ENCODE results near the gene PRPSAP1.

PRPSAP1 gene

GRCh38 chr17:76386966-76387765 lies 33.5 kb upstream of the PRPSAP1 start:
- peaks cover 0 to 2% of the 10 kb centered on the region in 2 donors for H3K9me3 ChIP-seq (replicated peaks in 1 of 2; ENCODE audit: control insufficient read depth in 2 of 2, insufficient read depth in 1 of 2, low read depth in 1 of 2, low read length in 2 of 2)
- no peak overlapping the region for H3K4me2 ChIP-seq (ENCODE audit: insufficient read depth, low read length, poor library complexity, severe bottlenecking)
- no peak overlapping the region for H3K14ac ChIP-seq (ENCODE audit: low read length)
- DNase-seq (ENCODE audit: low spot score): no peak
- H3K4ac ChIP-seq (ENCODE audit: low read length): peak overlapping the region; percentile 19
- no peak overlapping the region for H2BK120ac ChIP-seq (ENCODE audit: low read depth, low read length)
- H2BK12ac ChIP-seq (ENCODE audit: low read length): no peak overlapping the region
- H3K4me1 ChIP-seq (ENCODE audit: control insufficient read depth in 2 of 2, insufficient read depth in 1 of 2, low read depth in 1 of 2, low read length in 2 of 2): peaks cover 0 to 17% of the 10 kb centered on the region in 2 donors
- peak overlapping the region; percentile 83 for H2BK15ac ChIP-seq (ENCODE audit: low read length)
- H3K4me3 ChIP-seq (ENCODE audit: low read length in 2 of 2): peak overlapping the region in 1 of 2 donors; percentile 51
- no peak overlapping the region for H2BK5ac ChIP-seq (ENCODE audit: low read length)
- H3K79me1 ChIP-seq (ENCODE audit: low read depth, low read length): peaks cover 5% of the 10 kb centered on the region
- H2AFZ ChIP-seq (ENCODE audit: low read length): no peak overlapping the region
- H3K9ac ChIP-seq (ENCODE audit: low read depth, low read length, poor library complexity): peak overlapping the region; percentile 7
- no peak overlapping the region for H2AK5ac ChIP-seq (ENCODE audit: low read depth, low read length)
- H3K18ac ChIP-seq (ENCODE audit: low read length): no peak overlapping the region
- no peak overlapping the region for H4K91ac ChIP-seq (ENCODE audit: low read depth, low read length, poor library complexity)
- no CpG with 5 or more reads among the region's 31 CpGs for WGBS, 2 donors (ENCODE audit: extremely low coverage in 2 of 2, insufficient read length in 2 of 2, insufficient replicate concordance in 1 of 2)
- no peak overlapping the region for H3K27ac ChIP-seq (replicated peaks; ENCODE audit: low read length)
- H3K23ac ChIP-seq (ENCODE audit: low read depth, low read length, poor library complexity): peak overlapping the region; percentile 62
- H4K8ac ChIP-seq (ENCODE audit: low read depth, low read length): no peak overlapping the region
- H3K27me3 ChIP-seq (ENCODE audit: control insufficient read depth in 3 of 3, insufficient read depth in 3 of 3, low read depth in 1 of 3, low read length in 3 of 3): peaks cover 2 to 10% (median 6%) of the 10 kb centered on the region in 3 experiments
- H3K36me3 ChIP-seq (replicated peaks in 1 of 2; ENCODE audit: control insufficient read depth in 2 of 2, insufficient read depth in 2 of 2, low read length in 2 of 2): peaks cover 19 to 47% of the 10 kb centered on the region in 2 donors

GRCh38 chr17:76385892-76386786 lies 32.4 kb upstream of the PRPSAP1 start:
- peak overlapping the region in 1 of 2 donors; percentile 88 for H3K4me3 ChIP-seq (ENCODE audit: low read length in 2 of 2)

GRCh38 chr17:76384987-76385891 lies 31.5 kb upstream of the PRPSAP1 start:
- DNase-seq (ENCODE audit: low spot score): peak; percentile 43
- H2AK5ac ChIP-seq (ENCODE audit: low read depth, low read length): peak overlapping the region; percentile 88
- peaks cover 10 to 30% of the 10 kb centered on the region in 2 donors for H3K4me1 ChIP-seq (ENCODE audit: control insufficient read depth in 2 of 2, insufficient read depth in 1 of 2, low read depth in 1 of 2, low read length in 2 of 2)
- H3K4me3 ChIP-seq (ENCODE audit: low read length in 2 of 2): peak overlapping the region; percentile 78 to 88
- peak overlapping the region; percentile 93 for H3K23ac ChIP-seq (ENCODE audit: low read depth, low read length, poor library complexity)
- H2BK12ac ChIP-seq (ENCODE audit: low read length): peak overlapping the region; percentile 94
- peak overlapping the region; percentile 84 for H3K18ac ChIP-seq (ENCODE audit: low read length)
- no peak overlapping the region for H3K4ac ChIP-seq (ENCODE audit: low read length)
- H3K27me3 ChIP-seq (ENCODE audit: control insufficient read depth in 3 of 3, insufficient read depth in 3 of 3, low read depth in 1 of 3, low read length in 3 of 3): peaks cover 2 to 10% (median 6%) of the 10 kb centered on the region in 3 experiments
- H3K27ac ChIP-seq (replicated peaks; ENCODE audit: low read length): no peak overlapping the region
- H2AFZ ChIP-seq (ENCODE audit: low read length): peak overlapping the region; percentile 98
- H2BK15ac ChIP-seq (ENCODE audit: low read length): peak overlapping the region; percentile 98
- peak overlapping the region; percentile 99 for H3K4me2 ChIP-seq (ENCODE audit: insufficient read depth, low read length, poor library complexity, severe bottlenecking)
- peak overlapping the region; percentile 87 for H3K9ac ChIP-seq (ENCODE audit: low read depth, low read length, poor library complexity)
- no peak overlapping the region for H4K91ac ChIP-seq (ENCODE audit: low read depth, low read length, poor library complexity)
- peak overlapping the region; percentile 88 for H2BK5ac ChIP-seq (ENCODE audit: low read length)
- no peak overlapping the region for H4K8ac ChIP-seq (ENCODE audit: low read depth, low read length)
- H3K9me3 ChIP-seq (replicated peaks in 1 of 2; ENCODE audit: control insufficient read depth in 2 of 2, insufficient read depth in 1 of 2, low read depth in 1 of 2, low read length in 2 of 2): peaks cover 0 to 2% of the 10 kb centered on the region in 2 donors
- H3K14ac ChIP-seq (ENCODE audit: low read length): peak overlapping the region; percentile 75
- peak overlapping the region; percentile 98 for H2BK120ac ChIP-seq (ENCODE audit: low read depth, low read length)
- peaks cover 5% of the 10 kb centered on the region for H3K79me1 ChIP-seq (ENCODE audit: low read depth, low read length)
- no CpG with 5 or more reads among the region's 74 CpGs for WGBS, 2 donors (ENCODE audit: extremely low coverage in 2 of 2, insufficient read length in 2 of 2, insufficient replicate concordance in 1 of 2)
- peaks cover 10 to 28% of the 10 kb centered on the region in 2 donors for H3K36me3 ChIP-seq (replicated peaks in 1 of 2; ENCODE audit: control insufficient read depth in 2 of 2, insufficient read depth in 2 of 2, low read length in 2 of 2)

More at GRCh38 chr17:76385892-76386786, 32.4 kb upstream of the PRPSAP1 start:
- Histone ChIP-seq H4K91ac (ENCODE audit: low read depth, low read length, poor library complexity) (no peak overlapping the region), H3K14ac (ENCODE audit: low read length) (peak overlapping the region; percentile 84), H4K8ac (ENCODE audit: low read depth, low read length) (no peak overlapping the region), H2AK5ac (ENCODE audit: low read depth, low read length) (no peak overlapping the region), H2BK12ac (ENCODE audit: low read length) (peak overlapping the region; percentile 89), H3K27ac (replicated peaks; ENCODE audit: low read length) (no peak overlapping the region), H3K23ac (ENCODE audit: low read depth, low read length, poor library complexity) (peak overlapping the region; percentile 75), H2BK120ac (ENCODE audit: low read depth, low read length) (no peak overlapping the region), H3K27me3 (ENCODE audit: control insufficient read depth in 3 of 3, insufficient read depth in 3 of 3, low read depth in 1 of 3, low read length in 3 of 3) (peaks cover 2 to 10% (median 6%) of the 10 kb centered on the region in 3 experiments), H2BK15ac (ENCODE audit: low read length) (peak overlapping the region; percentile 83), H3K18ac (ENCODE audit: low read length) (peak overlapping the region; percentile 98), H2BK5ac (ENCODE audit: low read length) (peak overlapping the region; percentile 88), H3K4me1 (ENCODE audit: control insufficient read depth in 2 of 2, insufficient read depth in 1 of 2, low read depth in 1 of 2, low read length in 2 of 2) (peaks cover 8 to 25% of the 10 kb centered on the region in 2 donors), H2AFZ (ENCODE audit: low read length) (no peak overlapping the region), H3K4me2 (ENCODE audit: insufficient read depth, low read length, poor library complexity, severe bottlenecking) (no peak overlapping the region), H3K4ac (ENCODE audit: low read length) (peak overlapping the region; percentile 85), H3K9ac (ENCODE audit: low read depth, low read length, poor library complexity) (peak overlapping the region; percentile 74), H3K79me1 (ENCODE audit: low read depth, low read length) (peaks cover 5% of the 10 kb centered on the region), H3K9me3 (replicated peaks in 1 of 2; ENCODE audit: control insufficient read depth in 2 of 2, insufficient read depth in 1 of 2, low read depth in 1 of 2, low read length in 2 of 2) (peaks cover 0 to 2% of the 10 kb centered on the region in 2 donors), H3K36me3 (replicated peaks in 1 of 2; ENCODE audit: control insufficient read depth in 2 of 2, insufficient read depth in 2 of 2, low read length in 2 of 2) (peaks cover 14 to 37% of the 10 kb centered on the region in 2 donors)
- peak; percentile 68 for DNase-seq (ENCODE audit: low spot score)
- no CpG with 5 or more reads among the region's 52 CpGs for WGBS, 2 donors (ENCODE audit: extremely low coverage in 2 of 2, insufficient read length in 2 of 2, insufficient replicate concordance in 1 of 2)

Measured in neuronal stem cell (in vitro differentiated cells).